Heart right ventricle (tissue), 16 donors: ENCODE data around the gene CNOT11. TPM values are rescaled to one million over a fixed set of nuclear protein-coding genes. Genes with fewer than 3 reads are reported as not detected.
"Not testable (repeated sequence)": the region's sequence is repeated elsewhere in the genome, so short reads cannot be mapped to it uniquely, and the experiment has no call there.

ENCODE experiments used
- ATAC-seq, 8 donors: fragments of 200-7000 bp; cut with Tn5 transposase; one replicate each; pipeline ENCODE4 v1.9.1; 2020; ENCODE audit warnings: mild to moderate bottlenecking in 8 of 8, moderate library complexity in 8 of 8, moderate number of reproducible peaks in 1 of 8
- DNase-seq, 2 donors: peaks; one replicate each; pipeline ENCODE4 v3.0.0-alpha.2; 2020
- H3K27ac ChIP-seq, 10 donors: fragments of 200-600 bp; sonication (generic) in 2 of 10; one replicate each; pipeline versions ENCODE4 v1.5.0 to v1.8.0; 2020 to 2022; ENCODE audit warnings: mild to moderate bottlenecking in 3 of 10
- H3K27me3 ChIP-seq, 7 donors: fragments of 200-600 bp; one replicate each; pipeline ENCODE4 v1.8.0; 2021 to 2022; ENCODE audit warnings: mild to moderate bottlenecking in 2 of 7
- H3K36me3 ChIP-seq, 9 donors: fragments of 200-600 bp; sonication (generic) in 1 of 9; one replicate each; pipeline versions ENCODE4 v1.5.0 to v1.8.0; 2020 to 2022; ENCODE audit warnings: mild to moderate bottlenecking in 2 of 9
- H3K4me1 ChIP-seq, 9 donors: fragments of 200-600 bp; sonication (generic) in 1 of 9; one replicate each; pipeline versions ENCODE4 v1.5.0 to v1.8.0; 2020 to 2022; ENCODE audit warnings: mild to moderate bottlenecking in 4 of 9
- H3K4me3 ChIP-seq, 10 donors: fragments of 200-600 bp; sonication (generic) in 2 of 10; one replicate each; pipeline versions ENCODE4 v1.5.0 to v1.8.0; 2020 to 2022; ENCODE audit warnings: mild to moderate bottlenecking in 7 of 10, moderate library complexity in 2 of 10
- H3K9me3 ChIP-seq, 11 donors: fragments of 200-600 bp in 10 of 11; sonication (generic) in 2 of 11; one replicate each; pipeline versions ENCODE4 v1.5.0 to v1.8.0; 2013 to 2022; ENCODE audit warnings: mild to moderate bottlenecking in 2 of 11, control low read depth in 1 of 11, moderate library complexity in 1 of 11
- WGBS, 2 donors: extraction: QIAGEN DNeasy Blood & Tissue Kit; methylation state at CpG; one replicate each; pipeline ENCODE4 v1.1.7; 2013; ENCODE audit warnings: inconsistent platforms in 1 of 2; 5-methylcytosine and 5-hydroxymethylcytosine counted together
- intact Hi-C, 10 donors: fragments of 100-400 bp; cut with DNase I; formaldehyde crosslinking; loops; one replicate each; pipeline versions ENCODE4 v1.11.1 to v1.14.2; 2022
- polyA plus RNA-seq, 2 donors: library from polyadenylated mRNA; stranded (reverse); fragments of 200-250 nt; gene quantifications; one replicate each; pipeline ENCODE4 v1.2.3, GENCODE V29; 2013
- total RNA-seq, 10 donors: library from RNA; stranded (reverse); fragmentation: NEBNext Ultra II Directional in 3 of 10; extraction: Animal tissue kit (Norgen Biotek cat#: 25700) in 3 of 10; gene quantifications; one replicate each; pipeline versions ENCODE4 v1.2.1 to v1.2.4, GENCODE V29; 2021 to 2023
- TF ChIP-seq, protein P1 (sequence below), 9 donors: fragments of 200-600 bp; sonication (generic) in 2 of 9; IDR thresholded peaks; one replicate each; pipeline versions ENCODE4 v1.5.0 to v1.8.0; 2021 to 2022; ENCODE audit warnings: antibody characterized with exemption in 9 of 9, mild to moderate bottlenecking in 5 of 9, moderate library complexity in 1 of 9
- donor health status: Arrhythmogenic right ventricular cardiomyopathy.
- donor health status: ischemic (EF 13 %, LVEDD 7.1; RV severe dilation, severe dysfunction).
- donor health status: healthy with polysubstance abuse.
- donor health status: DM: no; HTN: yes; CAD: no.
- donor health status: DM: no; HTN: no; CAD: no.
- donor health status: ischemic (EF 25% LVEDD 6.9; RV normal size, moderate dysfunction).
- donor health status: ischemic (EF 25% LVEDD 5.7; RV mildly dilated, moderate dysfunction).
- donor health status: healthy.
- donor health status: DM: yes; HTN: yes; CAD: no.
- donor health status: Ischemic cardiomyopathy.
- donor health status: ischemic (EF 35%, LVEDD 5.7; RV mildly dilated, moderate dysfunction).
- donor health status: nonischemic (EF 11% LVEDD 7.7; RV severe dilation, severe dysfunction).
- donor health status: DM: yes; HTN: yes; CAD: no.
- donor health status: PGD.
- donor health status: ischemic (EF 29% LVEDD 5.4; RV normal size, mild dysfunction).
- donor health status: nonischemic (EF 23%, LVEDD 6.1; RV moderate dilation, normal function).

The CNOT11 gene
- total and polyA plus RNA-seq, 12 donors, result 14.5 to 77.1 (median 43.8) TPM

DNA sequence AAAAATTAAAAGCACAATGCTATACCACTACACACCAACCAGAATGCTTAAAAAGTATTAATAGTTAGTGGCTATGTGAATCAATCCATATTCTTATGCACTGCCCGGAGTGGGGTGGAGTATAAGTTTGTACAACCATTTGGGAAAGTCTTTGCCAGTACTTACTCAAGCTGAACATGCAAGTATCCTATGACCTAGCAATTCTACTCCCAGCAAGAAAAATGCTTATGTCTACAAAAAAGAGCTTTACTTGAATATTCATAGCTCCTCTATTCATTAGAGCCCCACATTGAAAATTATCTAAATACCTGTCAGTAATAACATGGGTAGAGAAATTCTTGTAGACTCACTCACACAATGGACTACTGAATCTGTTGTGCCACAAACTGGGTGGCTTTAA is 21.4 kb upstream of the CNOT11 start:
- intact Hi-C loops, result no loop called here
- Histone ChIP-seq H3K4me3 (no peak overlapping the region), H3K27ac (peak overlapping the region in 2 of 10 donors; percentile 36 to 61), H3K9me3 (peaks cover 0 to 7% (median 0%) of the 10 kb centered on the region in 11 donors), H3K27me3 (no peaks in the 10 kb centered on the region), H3K4me1 (peaks cover 0 to 21% (median 13%) of the 10 kb centered on the region in 9 donors), H3K36me3 (no peaks in the 10 kb centered on the region)
- WGBS, 2 donors, result 94 to 100% methylated on average over 1 of the region's 1 CpG
- DNase-seq, result no peak
- TF ChIP-seq, protein P1, sequence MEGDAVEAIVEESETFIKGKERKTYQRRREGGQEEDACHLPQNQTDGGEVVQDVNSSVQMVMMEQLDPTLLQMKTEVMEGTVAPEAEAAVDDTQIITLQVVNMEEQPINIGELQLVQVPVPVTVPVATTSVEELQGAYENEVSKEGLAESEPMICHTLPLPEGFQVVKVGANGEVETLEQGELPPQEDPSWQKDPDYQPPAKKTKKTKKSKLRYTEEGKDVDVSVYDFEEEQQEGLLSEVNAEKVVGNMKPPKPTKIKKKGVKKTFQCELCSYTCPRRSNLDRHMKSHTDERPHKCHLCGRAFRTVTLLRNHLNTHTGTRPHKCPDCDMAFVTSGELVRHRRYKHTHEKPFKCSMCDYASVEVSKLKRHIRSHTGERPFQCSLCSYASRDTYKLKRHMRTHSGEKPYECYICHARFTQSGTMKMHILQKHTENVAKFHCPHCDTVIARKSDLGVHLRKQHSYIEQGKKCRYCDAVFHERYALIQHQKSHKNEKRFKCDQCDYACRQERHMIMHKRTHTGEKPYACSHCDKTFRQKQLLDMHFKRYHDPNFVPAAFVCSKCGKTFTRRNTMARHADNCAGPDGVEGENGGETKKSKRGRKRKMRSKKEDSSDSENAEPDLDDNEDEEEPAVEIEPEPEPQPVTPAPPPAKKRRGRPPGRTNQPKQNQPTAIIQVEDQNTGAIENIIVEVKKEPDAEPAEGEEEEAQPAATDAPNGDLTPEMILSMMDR (IDR thresholded peaks at IDR 0.05), result no peak
- no peak for ATAC-seq

DNA sequence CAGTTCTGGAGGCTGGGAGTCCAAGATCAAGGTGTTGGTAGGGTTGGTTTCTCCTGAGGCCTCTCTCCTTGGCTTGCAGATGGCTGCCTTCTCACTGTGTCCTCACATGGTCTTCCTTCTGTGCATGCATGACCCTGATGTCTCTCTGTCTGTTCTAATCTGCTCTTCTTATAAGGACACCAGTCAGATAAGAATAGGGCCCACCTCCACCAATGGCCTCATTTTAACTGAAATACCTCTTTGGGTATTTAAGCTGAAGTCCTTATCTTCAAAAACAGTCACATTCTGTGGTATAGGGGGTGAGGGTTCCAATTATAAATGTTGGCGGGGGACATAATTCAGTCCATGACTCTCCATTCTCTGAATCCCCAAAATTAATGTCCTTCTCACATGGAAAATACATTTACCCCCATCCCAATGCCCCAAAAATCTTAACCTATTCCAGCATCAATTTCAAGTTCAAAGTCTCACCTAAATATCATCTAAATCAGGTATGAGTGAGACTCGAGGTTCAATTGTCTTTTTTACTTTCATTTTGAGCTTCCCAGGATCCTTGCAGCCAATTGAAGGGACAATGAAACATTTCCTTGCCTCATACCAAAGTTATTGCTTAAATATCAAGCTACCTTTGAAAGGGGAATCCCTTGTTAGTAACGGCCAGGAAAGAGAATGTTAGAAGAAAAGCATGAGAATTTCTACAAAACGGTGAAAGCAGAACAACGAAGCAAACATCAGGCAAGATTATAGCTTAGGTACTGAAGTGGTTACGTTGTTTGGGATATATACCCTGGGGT is 20.6 kb upstream of the CNOT11 start:
- no peak overlapping the region for H3K4me3 ChIP-seq
- peaks cover 0 to 21% (median 13%) of the 10 kb centered on the region in 9 donors for H3K4me1 ChIP-seq
- no peak for ATAC-seq
- H3K9me3 ChIP-seq, result peaks cover 0 to 12% (median 0%) of the 10 kb centered on the region in 11 donors
- DNase-seq, result no peak
- WGBS, 2 donors, result 90 to 91% methylated on average over 6 of the region's 6 CpGs
- intact Hi-C loops, result no loop called here
- H3K36me3 ChIP-seq, result no peaks in the 10 kb centered on the region
- no peak overlapping the region for H3K27ac ChIP-seq
- H3K27me3 ChIP-seq, result no peaks in the 10 kb centered on the region
- TF ChIP-seq, protein P1 (IDR thresholded peaks at IDR 0.05), result no peak

DNA sequence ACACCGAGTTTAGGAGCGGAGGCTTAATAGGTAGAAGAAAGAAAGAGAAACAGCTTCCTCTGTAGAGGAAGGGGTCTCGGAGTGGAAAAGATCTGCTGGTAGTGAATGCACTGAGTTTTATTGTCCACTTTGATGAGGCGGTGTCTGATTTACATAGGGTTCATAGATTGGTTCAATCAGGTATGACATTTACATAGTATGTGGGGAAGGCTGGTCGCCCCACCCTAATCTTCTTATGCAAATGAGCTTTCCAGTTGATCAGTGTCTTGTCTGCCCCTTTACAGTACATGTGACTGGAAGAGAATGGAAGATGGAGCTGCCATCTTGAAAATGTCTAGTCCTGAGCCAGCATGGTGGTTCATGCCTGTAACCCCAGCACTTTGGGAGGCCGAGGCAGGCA is 19.9 kb upstream of the CNOT11 start:
- DNase-seq, result no peak
- no peaks in the 10 kb centered on the region for H3K36me3 ChIP-seq
- H3K4me1 ChIP-seq, result peaks cover 0 to 27% (median 13%) of the 10 kb centered on the region in 9 donors
- H3K27ac ChIP-seq, result no peak overlapping the region
- H3K27me3 ChIP-seq, result no peaks in the 10 kb centered on the region
- intact Hi-C loops, result no loop called here
- no peak overlapping the region for H3K4me3 ChIP-seq
- ATAC-seq, result no peak
- WGBS, 2 donors, result 95 to 96% methylated on average over 6 of the region's 6 CpGs
- peaks cover 0 to 12% (median 0%) of the 10 kb centered on the region in 11 donors for H3K9me3 ChIP-seq
- TF ChIP-seq, protein P1 (IDR thresholded peaks at IDR 0.05), result no peak

DNA sequence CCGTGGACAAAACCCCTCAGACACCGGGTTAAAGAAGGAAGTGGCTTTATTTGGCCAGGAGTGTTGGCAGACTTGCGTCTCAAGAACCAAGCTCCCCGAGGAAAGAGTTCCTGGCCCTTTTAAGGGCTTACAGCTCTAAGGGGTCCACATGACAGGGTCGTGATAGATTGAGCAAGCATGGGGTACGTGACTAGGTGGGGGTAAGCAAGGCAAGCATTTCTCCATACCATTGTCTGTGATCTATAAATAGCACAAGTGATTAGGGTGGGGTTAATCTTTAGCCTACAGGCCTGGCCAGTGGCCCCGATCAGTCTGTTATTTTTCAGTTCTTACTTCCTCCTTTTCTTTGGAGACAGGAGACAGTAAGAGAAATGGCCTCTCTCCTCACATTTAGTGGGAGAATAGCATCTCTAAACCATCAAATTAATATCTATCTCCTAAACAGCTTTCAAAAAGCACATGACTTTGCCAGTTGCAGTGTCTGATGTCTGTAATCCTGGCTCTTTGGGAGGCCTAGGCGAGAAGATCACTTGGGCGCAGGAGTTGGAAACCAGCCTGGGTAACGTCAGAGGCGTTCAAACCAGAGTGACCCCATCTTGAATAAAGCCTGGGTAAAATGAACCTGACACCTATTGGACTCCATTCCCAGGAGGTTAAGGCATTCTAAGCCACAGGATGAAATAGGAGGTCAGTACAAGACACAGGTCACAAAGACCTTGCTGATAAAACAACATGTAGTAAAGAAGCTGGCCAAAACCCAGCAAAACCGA is 18.3 kb upstream of the CNOT11 start:
- peak in 3 of 8 donors; percentile 16 to 44 (median 38) for ATAC-seq
- Histone ChIP-seq H3K27ac (peak overlapping the region in 5 of 10 donors; percentile 16 to 61 (median 32)), H3K4me1 (peaks cover 0 to 29% (median 15%) of the 10 kb centered on the region in 9 donors), H3K4me3 (no peak overlapping the region), H3K27me3 (no peaks in the 10 kb centered on the region), H3K36me3 (no peaks in the 10 kb centered on the region), H3K9me3 (peaks cover 0 to 12% (median 0%) of the 10 kb centered on the region in 11 donors)
- WGBS, 2 donors, result 46 to 47% methylated on average over 12 of the region's 12 CpGs
- TF ChIP-seq, protein P1 (IDR thresholded peaks at IDR 0.05), result no peak
- intact Hi-C loops, result no loop called here
- DNase-seq, result no peak

DNA sequence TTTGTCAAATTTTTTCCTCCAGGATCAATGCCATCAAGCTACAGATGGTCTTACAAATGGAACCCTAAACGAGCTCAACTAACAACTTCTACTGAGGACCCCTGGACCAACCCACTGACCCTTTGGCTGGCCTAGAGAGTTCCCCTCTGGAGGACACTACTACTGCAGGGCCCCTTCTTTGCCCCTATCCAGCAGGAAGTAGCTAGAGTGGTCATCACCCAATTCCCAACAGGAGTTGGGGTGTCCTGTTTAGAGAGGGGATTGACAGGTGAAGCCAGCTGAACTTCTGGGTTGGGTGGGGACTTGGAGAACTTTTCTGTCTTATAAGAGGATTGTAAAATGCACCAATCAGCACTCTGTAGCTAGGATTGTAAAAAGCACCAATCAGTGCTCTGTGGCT is 16.7 kb upstream of the CNOT11 start:
- 84 to 92% methylated on average over 1 of the region's 1 CpG for WGBS, 2 donors
- peaks cover 0 to 12% (median 0%) of the 10 kb centered on the region in 11 donors for H3K9me3 ChIP-seq
- ATAC-seq, DNase-seq, intact Hi-C loops, H3K27ac ChIP-seq, H3K36me3 ChIP-seq, H3K4me3 ChIP-seq, H3K27me3 ChIP-seq: not testable (repeated sequence)
- peaks cover 0 to 32% (median 15%) of the 10 kb centered on the region in 9 donors for H3K4me1 ChIP-seq

DNA sequence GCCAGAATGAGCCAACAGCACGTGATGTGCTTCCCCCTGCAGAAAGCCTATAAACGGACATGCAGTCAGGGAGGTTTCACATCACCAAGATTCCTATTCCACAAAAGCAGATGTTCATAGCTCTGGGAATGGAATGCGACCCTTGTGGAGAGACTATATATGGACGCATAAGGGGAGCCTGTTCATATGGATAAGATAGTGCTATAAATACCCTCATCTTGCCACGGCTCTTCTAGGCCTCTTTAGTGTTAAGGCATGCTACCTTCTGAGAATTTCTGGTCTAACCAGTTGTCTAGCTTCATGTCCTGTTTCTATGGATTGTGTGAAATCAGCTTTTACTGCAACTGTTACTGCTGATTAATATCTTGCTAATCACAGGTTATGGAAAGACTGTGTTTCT is 14.7 kb upstream of the CNOT11 start:
- WGBS, 2 donors, result 21 to 33% methylated on average over 5 of the region's 5 CpGs
- H3K27me3 ChIP-seq, H3K4me3 ChIP-seq, DNase-seq, intact Hi-C loops, H3K36me3 ChIP-seq, ATAC-seq: not testable (repeated sequence)
- H3K27ac ChIP-seq, result peak overlapping the region in 2 of 10 donors; percentile 51 to 69
- H3K4me1 ChIP-seq, result peaks cover 0 to 34% (median 15%) of the 10 kb centered on the region in 9 donors
- H3K9me3 ChIP-seq, result peaks cover 0 to 12% (median 0%) of the 10 kb centered on the region in 11 donors
